Hematopoietic multipotent progenitor cell (in vitro differentiated cells): ENCODE data around the gene LDAH. TPM values are rescaled to one million over a fixed set of nuclear protein-coding genes. Genes with fewer than 3 reads are reported as not detected.

Experiments
- DNase-seq, 3 donors: peaks; one replicate each; pipeline ENCODE4 v3.0.0-alpha.2; 2011 to 2015; ENCODE audit warnings: low read depth in 2 of 3, low spot score in 2 of 3
- total RNA-seq: library from RNA; depleted of rRNA; stranded (reverse); fragments of >200 nt; gene quantifications from one replicate; pipeline ENCODE4 v1.2.3, GENCODE V29; 2012

The LDAH gene
- total RNA-seq, 1 donor, result 13.7 TPM

- no peak for DNase-seq
Observed at GRCh38 chr2:20641123-20641985, 181.5 kb downstream of the LDAH start.

- DNase-seq, result no peak
Observed at GRCh38 chr2:20640411-20641122, 182.3 kb downstream of the LDAH start.

- DNase-seq, result no peak
Observed at GRCh38 chr2:20638646-20639430, 184.1 kb downstream of the LDAH start.

GRCh38 chr2:20638014-20638413 lies 184.9 kb downstream of the LDAH start:
- no peak for DNase-seq

- no peak for DNase-seq
Observed at GRCh38 chr2:20637147-20637546, 185.8 kb downstream of the LDAH start.

- DNase-seq, result peak in 2 of 3 donors; percentile 56 to 75
Observed at GRCh38 chr2:20635675-20636584, 187.0 kb downstream of the LDAH start.

- DNase-seq, result no peak
Observed at GRCh38 chr2:20635113-20635510, 187.8 kb downstream of the LDAH start.

GRCh38 chr2:20634507-20635112 lies 188.3 kb downstream of the LDAH start:
- no peak for DNase-seq

Other genes with a start within 250 kb of the LDAH start
- gene HS1BP3, start 172.0 kb downstream of the LDAH start, total RNA-seq, result 18.0 TPM
- gene GDF7, start 156.0 kb downstream of the LDAH start, total RNA-seq, result 2.2 TPM
- under 0.01 TPM for gene APOB, start 221.0 kb upstream of the LDAH start, total RNA-seq